Measurements from ENCODE around the gene ZFP91.

DNA sequence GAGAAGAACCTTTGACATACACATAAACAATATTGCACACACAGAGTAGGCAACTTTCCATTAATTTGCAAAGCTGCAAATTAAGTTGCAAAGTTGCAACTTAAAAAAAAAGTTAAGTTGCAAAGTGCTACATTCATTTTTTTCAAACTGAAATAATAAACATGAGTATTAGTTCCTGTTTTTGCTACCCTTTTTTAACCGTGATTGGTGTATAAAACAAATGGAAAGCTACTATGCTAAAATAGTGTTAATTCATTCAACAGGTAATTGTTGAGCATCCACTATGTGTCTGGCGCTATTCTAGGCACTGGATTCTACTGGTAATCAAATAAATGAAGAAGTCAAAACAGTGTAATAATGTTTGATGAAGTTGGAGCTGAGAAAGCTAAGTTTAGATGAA lies 8.1 kb downstream of the ZFP91 start:
- TF ChIP-seq POLR2A (IDR thresholded peaks at IDR 0.05; ENCODE audit: low read depth, low read length) (no peak), POLR2AphosphoS5 (IDR thresholded peaks at IDR 0.05; ENCODE audit: insufficient read depth, low read depth, low read length) (no peak), EZH2 (IDR thresholded peaks at IDR 0.05; ENCODE audit: borderline replicate concordance, low read depth, low read length, severe bottlenecking) (no peak), MYC (IDR thresholded peaks at IDR 0.05; ENCODE audit: low read depth, low read length) (no peak), JUN (IDR thresholded peaks at IDR 0.05; ENCODE audit: borderline replicate concordance, insufficient read depth, insufficient read length, low read depth) (no peak), FOS (IDR thresholded peaks at IDR 0.05; ENCODE audit: borderline replicate concordance, insufficient read depth, low read length) (no peak), GATA2 (IDR thresholded peaks at IDR 0.05; ENCODE audit: insufficient read depth, insufficient read length, low read depth, low read length) (no peak)
- TF ChIP-seq, protein P1, sequence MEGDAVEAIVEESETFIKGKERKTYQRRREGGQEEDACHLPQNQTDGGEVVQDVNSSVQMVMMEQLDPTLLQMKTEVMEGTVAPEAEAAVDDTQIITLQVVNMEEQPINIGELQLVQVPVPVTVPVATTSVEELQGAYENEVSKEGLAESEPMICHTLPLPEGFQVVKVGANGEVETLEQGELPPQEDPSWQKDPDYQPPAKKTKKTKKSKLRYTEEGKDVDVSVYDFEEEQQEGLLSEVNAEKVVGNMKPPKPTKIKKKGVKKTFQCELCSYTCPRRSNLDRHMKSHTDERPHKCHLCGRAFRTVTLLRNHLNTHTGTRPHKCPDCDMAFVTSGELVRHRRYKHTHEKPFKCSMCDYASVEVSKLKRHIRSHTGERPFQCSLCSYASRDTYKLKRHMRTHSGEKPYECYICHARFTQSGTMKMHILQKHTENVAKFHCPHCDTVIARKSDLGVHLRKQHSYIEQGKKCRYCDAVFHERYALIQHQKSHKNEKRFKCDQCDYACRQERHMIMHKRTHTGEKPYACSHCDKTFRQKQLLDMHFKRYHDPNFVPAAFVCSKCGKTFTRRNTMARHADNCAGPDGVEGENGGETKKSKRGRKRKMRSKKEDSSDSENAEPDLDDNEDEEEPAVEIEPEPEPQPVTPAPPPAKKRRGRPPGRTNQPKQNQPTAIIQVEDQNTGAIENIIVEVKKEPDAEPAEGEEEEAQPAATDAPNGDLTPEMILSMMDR (IDR thresholded peaks at IDR 0.05; ENCODE audit: extremely low read depth in 1 of 2, insufficient read depth in 1 of 2, low read depth in 1 of 2, low read length in 2 of 2), result no peak
- TF ChIP-seq, protein P2, sequence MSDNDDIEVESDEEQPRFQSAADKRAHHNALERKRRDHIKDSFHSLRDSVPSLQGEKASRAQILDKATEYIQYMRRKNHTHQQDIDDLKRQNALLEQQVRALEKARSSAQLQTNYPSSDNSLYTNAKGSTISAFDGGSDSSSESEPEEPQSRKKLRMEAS (IDR thresholded peaks at IDR 0.05; ENCODE audit: insufficient read depth, insufficient read length), result no peak

Measured in endothelial cell of umbilical vein (primary cell).